DND-41 (cell line): ENCODE measurements around the gene CARD10.

Experiments
- ATAC-seq: fragments of 200-7000 bp; cut with Tn5 transposase; 3 replicates; pipeline ENCODE4 v1.9.1; 2021; ENCODE audit warnings: low read depth; ENCODE audit not compliant: insufficient read depth
- DNase-seq: peaks from one replicate; pipeline ENCODE4 v3.0.0-alpha.2; 2020
- H2AFZ ChIP-seq: 2 replicates; pipeline ENCODE4 v1.6.0; 2012; ENCODE audit warnings: low read depth, low read length
- H3K27ac ChIP-seq: 2 replicates; pipeline ENCODE4 v1.5.1; 2012; ENCODE audit warnings: low read length, inconsistent platforms
- H3K27me3 ChIP-seq: fragments of 200-600 bp; sonication (generic); 2 replicates; pipeline ENCODE4 v1.6.0; 2012; ENCODE audit warnings: low read length, mild to moderate bottlenecking, inconsistent platforms; ENCODE audit not compliant: insufficient read depth, poor library complexity
- H3K36me3 ChIP-seq: 2 replicates; pipeline ENCODE4 v1.5.1; 2012; ENCODE audit warnings: low read length, inconsistent platforms; ENCODE audit not compliant: insufficient read depth
- H3K4me1 ChIP-seq: 2 replicates; pipeline ENCODE4 v1.5.1; 2012; ENCODE audit warnings: mild to moderate bottlenecking, low read length; ENCODE audit not compliant: insufficient read depth
- H3K4me2 ChIP-seq: 2 replicates; pipeline ENCODE4 v1.6.0; 2012; ENCODE audit warnings: mild to moderate bottlenecking, moderate library complexity, low read length, inconsistent platforms; ENCODE audit not compliant: insufficient read depth
- H3K4me3 ChIP-seq, 2 experiments: fragments of 200-600 bp in 1 of 2; shearing (Covaris generic) in 1 of 2; 2 replicates each; pipeline ENCODE4 v1.5.1; 2012 to 2016; ENCODE audit warnings: inconsistent platforms in 2 of 2, low read length in 2 of 2, mild to moderate bottlenecking in 2 of 2, low read depth in 1 of 2, moderate library complexity in 1 of 2
- H3K79me2 ChIP-seq: 2 replicates; pipeline ENCODE4 v1.6.0; 2012; ENCODE audit warnings: low read length, inconsistent platforms; ENCODE audit not compliant: insufficient read depth
- H3K9ac ChIP-seq: 2 replicates; pipeline ENCODE4 v1.6.0; 2012; ENCODE audit warnings: low read depth, mild to moderate bottlenecking, inconsistent platforms, low read length, moderate library complexity
- H3K9me3 ChIP-seq: 2 replicates; pipeline ENCODE4 v1.5.1; 2012; ENCODE audit warnings: low read length, moderate library complexity, mild to moderate bottlenecking, inconsistent platforms; ENCODE audit not compliant: insufficient read depth, severe bottlenecking
- H4K20me1 ChIP-seq: 2 replicates; pipeline ENCODE4 v1.6.0; 2012; ENCODE audit warnings: low read length; ENCODE audit not compliant: insufficient read depth
- CTCF ChIP-seq: IDR thresholded peaks from 2 replicates; pipeline ENCODE4 v1.5.1; 2012; ENCODE audit warnings: borderline replicate concordance, low read length, moderate library complexity, mild to moderate bottlenecking; ENCODE audit not compliant: poor library complexity, severe bottlenecking; ENCODE audit errors: extremely low read depth
- EZH2 ChIP-seq: IDR thresholded peaks from 3 replicates; pipeline ENCODE4 v1.6.1; 2012; ENCODE audit warnings: borderline replicate concordance, low read depth, mild to moderate bottlenecking, moderate library complexity, low read length, inconsistent platforms; ENCODE audit not compliant: severe bottlenecking

CARD10 gene

GRCh38 chr22:37480387-37481346, 38.5 kb downstream of the CARD10 start:
- no peak for TF ChIP-seq CTCF
- no peak for TF ChIP-seq EZH2
- Histone ChIP-seq H2AFZ (no peak overlapping the region), H4K20me1 (0 out of 2 replicates have a peak, but pooled peaks cover 2% of the 10 kb centered on the region), H3K79me2 (peaks cover 42% of the 10 kb centered on the region), H3K36me3 (peaks cover 18% of the 10 kb centered on the region; the same call in 1 of the 2 replicates), H3K4me1 (peaks cover 17% of the 10 kb centered on the region), H3K27me3 (peaks cover 2% of the 10 kb centered on the region), H3K4me3 (no peak overlapping the region), H3K27ac (no peak overlapping the region), H3K4me2 (no peak overlapping the region), H3K9ac (no peak overlapping the region), H3K9me3 (no peaks in the 10 kb centered on the region)
- ATAC-seq: no peak
- no peak for DNase-seq

- no peak for TF ChIP-seq EZH2
- TF ChIP-seq CTCF: no peak
- Histone ChIP-seq H3K9ac (no peak overlapping the region), H3K27ac (no peak overlapping the region), H3K27me3 (no peaks in the 10 kb centered on the region), H3K9me3 (no peaks in the 10 kb centered on the region), H3K4me3 (no peak overlapping the region), H2AFZ (no peak overlapping the region), H3K36me3 (peaks cover 21% of the 10 kb centered on the region; the same call in 1 of the 2 replicates), H3K4me1 (peaks cover 9% of the 10 kb centered on the region), H3K79me2 (peaks cover 27% of the 10 kb centered on the region), H3K4me2 (no peak overlapping the region), H4K20me1 (0 out of 2 replicates have a peak, but pooled peaks cover 2% of the 10 kb centered on the region)
- DNase-seq: no peak
- no peak for ATAC-seq
These were observed 40.0 kb downstream of the CARD10 start for GRCh38 chr22:37479196-37479595.

- Histone ChIP-seq H4K20me1 (peaks cover 10% of the 10 kb centered on the region; the same call in 1 of the 2 replicates), H3K9ac (no peak overlapping the region), H3K4me2 (no peak overlapping the region), H3K9me3 (no peaks in the 10 kb centered on the region), H3K4me1 (no peaks in the 10 kb centered on the region), H3K36me3 (peaks cover 32% of the 10 kb centered on the region), H3K4me3 (no peak overlapping the region), H3K27ac (no peak overlapping the region), H3K79me2 (0 out of 2 replicates have a peak, but pooled peaks cover 2% of the 10 kb centered on the region), H2AFZ (no peak overlapping the region), H3K27me3 (no peaks in the 10 kb centered on the region)
- no peak for DNase-seq
- no peak for ATAC-seq
- TF ChIP-seq CTCF (no peak), EZH2 (no peak)
These were observed 42.6 kb downstream of the CARD10 start for GRCh38 chr22:37476389-37477329.
